ENCODE data around the gene KCNQ1OT1. TPM values are rescaled to one million over a fixed set of nuclear protein-coding genes. Genes with fewer than 3 reads are reported as not detected.

The KCNQ1OT1 gene
- total RNA-seq, 2 donors from 2014 or later: 5.2 to 6.9 TPM

- Mint-ChIP-seq H3K4me1 (peaks cover 77% of the 10 kb centered on the region), H3K36me3 (ENCODE audit: low read depth) (peaks cover 8% of the 10 kb centered on the region), H3K27me3 (ENCODE audit: insufficient read depth) (peaks cover 4% of the 10 kb centered on the region), H3K9me3 (peaks cover 11% of the 10 kb centered on the region), H3K4me3 (no peak overlapping the region), H3K27ac (no peak overlapping the region)
- TF ChIP-seq, protein P1, sequence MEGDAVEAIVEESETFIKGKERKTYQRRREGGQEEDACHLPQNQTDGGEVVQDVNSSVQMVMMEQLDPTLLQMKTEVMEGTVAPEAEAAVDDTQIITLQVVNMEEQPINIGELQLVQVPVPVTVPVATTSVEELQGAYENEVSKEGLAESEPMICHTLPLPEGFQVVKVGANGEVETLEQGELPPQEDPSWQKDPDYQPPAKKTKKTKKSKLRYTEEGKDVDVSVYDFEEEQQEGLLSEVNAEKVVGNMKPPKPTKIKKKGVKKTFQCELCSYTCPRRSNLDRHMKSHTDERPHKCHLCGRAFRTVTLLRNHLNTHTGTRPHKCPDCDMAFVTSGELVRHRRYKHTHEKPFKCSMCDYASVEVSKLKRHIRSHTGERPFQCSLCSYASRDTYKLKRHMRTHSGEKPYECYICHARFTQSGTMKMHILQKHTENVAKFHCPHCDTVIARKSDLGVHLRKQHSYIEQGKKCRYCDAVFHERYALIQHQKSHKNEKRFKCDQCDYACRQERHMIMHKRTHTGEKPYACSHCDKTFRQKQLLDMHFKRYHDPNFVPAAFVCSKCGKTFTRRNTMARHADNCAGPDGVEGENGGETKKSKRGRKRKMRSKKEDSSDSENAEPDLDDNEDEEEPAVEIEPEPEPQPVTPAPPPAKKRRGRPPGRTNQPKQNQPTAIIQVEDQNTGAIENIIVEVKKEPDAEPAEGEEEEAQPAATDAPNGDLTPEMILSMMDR (conservative IDR thresholded peaks at IDR 0.05): no peak
- Histone ChIP-seq H3K4me1 (ENCODE audit: control insufficient read depth, insufficient read depth, low read length) (peaks cover 21% of the 10 kb centered on the region), H3K36me3 (ENCODE audit: control insufficient read depth, insufficient read depth, low read length) (peaks cover 3% of the 10 kb centered on the region), H3K27ac (ENCODE audit: low read depth, low read length) (no peak overlapping the region), H3K27me3 (ENCODE audit: control insufficient read depth, insufficient read depth, low read length, poor library complexity, severe bottlenecking) (no peaks in the 10 kb centered on the region), H3K9ac (ENCODE audit: extremely low read depth, low read length, poor library complexity, severe bottlenecking) (no peak overlapping the region), H3K4me3 (ENCODE audit: low read length) (no peak overlapping the region), H3K9me3 (ENCODE audit: control insufficient read depth, low read length) (no peaks in the 10 kb centered on the region)
- peak; percentile 23 for DNase-seq
- 94 to 95% methylated on average over 5 to 9 of the region's 9 CpGs for WGBS, 2 experiments (ENCODE audit: insufficient coverage in 1 of 2, insufficient read length in 1 of 2)
Measured at GRCh38 chr11:2694995-2695939, 4.5 kb downstream of the KCNQ1OT1 start.

DNA sequence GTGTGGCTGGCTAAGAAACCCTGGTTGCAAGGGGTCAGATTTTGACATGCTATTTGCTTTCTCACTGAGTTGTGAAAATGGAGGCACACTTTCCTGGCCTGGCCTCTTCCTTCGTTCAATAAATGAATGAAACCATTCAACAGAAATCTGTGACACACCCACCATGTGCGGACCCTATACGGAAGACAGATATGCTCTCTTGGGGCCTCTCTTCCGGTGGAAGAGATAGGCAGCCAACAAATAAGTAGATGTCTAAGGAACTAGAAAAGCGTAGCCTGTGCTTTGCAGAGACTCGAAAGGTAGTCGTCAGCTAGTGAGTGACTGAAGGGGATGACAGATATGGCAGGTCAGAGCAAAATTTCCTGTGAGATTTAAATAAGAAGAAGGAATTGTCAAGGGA lies 5.3 kb downstream of the KCNQ1OT1 start:
- no peak overlapping the region for H3K4me3 Mint-ChIP-seq
- H3K4me1 Mint-ChIP-seq: peaks cover 83% of the 10 kb centered on the region
- H3K9me3 Mint-ChIP-seq: peaks cover 11% of the 10 kb centered on the region
- H3K9me3 ChIP-seq (ENCODE audit: control insufficient read depth, low read length): no peaks in the 10 kb centered on the region
- peaks cover 12% of the 10 kb centered on the region for H3K36me3 Mint-ChIP-seq (ENCODE audit: low read depth)
- H3K36me3 ChIP-seq (ENCODE audit: control insufficient read depth, insufficient read depth, low read length): peaks cover 4% of the 10 kb centered on the region
- H3K27ac Mint-ChIP-seq: no peak overlapping the region
- peaks cover 4% of the 10 kb centered on the region for H3K27me3 Mint-ChIP-seq (ENCODE audit: insufficient read depth)
- H3K27ac ChIP-seq (ENCODE audit: low read depth, low read length): no peak overlapping the region
- H3K27me3 ChIP-seq (ENCODE audit: control insufficient read depth, insufficient read depth, low read length, poor library complexity, severe bottlenecking): no peaks in the 10 kb centered on the region
- H3K4me1 ChIP-seq (ENCODE audit: control insufficient read depth, insufficient read depth, low read length): peaks cover 27% of the 10 kb centered on the region
- TF ChIP-seq, protein P1 (conservative IDR thresholded peaks at IDR 0.05): no peak
- no peak for DNase-seq
- no peak overlapping the region for H3K9ac ChIP-seq (ENCODE audit: extremely low read depth, low read length, poor library complexity, severe bottlenecking)
- 93 to 96% methylated on average over 4 to 7 of the region's 7 CpGs for WGBS, 2 experiments (ENCODE audit: insufficient coverage in 1 of 2, insufficient read length in 1 of 2)
- no peak overlapping the region for H3K4me3 ChIP-seq (ENCODE audit: low read length)

- Mint-ChIP-seq H3K9me3 (peaks cover 4% of the 10 kb centered on the region), H3K36me3 (ENCODE audit: low read depth) (peaks cover 12% of the 10 kb centered on the region), H3K4me3 (peak overlapping the region; percentile 12), H3K4me1 (peaks cover 91% of the 10 kb centered on the region), H3K27me3 (ENCODE audit: insufficient read depth) (peaks cover 3% of the 10 kb centered on the region), H3K27ac (peak overlapping the region; percentile 86)
- Histone ChIP-seq H3K4me3 (ENCODE audit: low read length) (peak overlapping the region; percentile 9), H3K27ac (ENCODE audit: low read depth, low read length) (no peak overlapping the region), H3K4me1 (ENCODE audit: control insufficient read depth, insufficient read depth, low read length) (peaks cover 36% of the 10 kb centered on the region), H3K9me3 (ENCODE audit: control insufficient read depth, low read length) (no peaks in the 10 kb centered on the region), H3K27me3 (ENCODE audit: control insufficient read depth, insufficient read depth, low read length, poor library complexity, severe bottlenecking) (no peaks in the 10 kb centered on the region), H3K9ac (ENCODE audit: extremely low read depth, low read length, poor library complexity, severe bottlenecking) (no peak overlapping the region), H3K36me3 (ENCODE audit: control insufficient read depth, insufficient read depth, low read length) (peaks cover 4% of the 10 kb centered on the region)
- TF ChIP-seq, protein P1 (conservative IDR thresholded peaks at IDR 0.05): peak; percentile 47
- WGBS, 2 experiments (ENCODE audit: insufficient coverage in 1 of 2, insufficient read length in 1 of 2): 20 to 25% methylated on average over 9 to 18 of the region's 18 CpGs
- DNase-seq: peak; percentile 98
Measured at GRCh38 chr11:2693271-2694261, 6.2 kb downstream of the KCNQ1OT1 start.

Data from endodermal cell (in vitro differentiated cells).